OCI-LY1 (cell line): Measurements from ENCODE around the gene SHISAL2A.

Experiments
- H2AFZ ChIP-seq: fragments of 200-600 bp; sonication (generic), shearing (Covaris generic); 2 replicates; pipeline ENCODE4 v1.6.0; 2014; ENCODE audit warnings: antibody characterized with exemption, mild to moderate bottlenecking, low read length
- H3F3A ChIP-seq: fragments of 200-600 bp; sonication (generic), shearing (Covaris generic); 2 replicates; pipeline ENCODE4 v1.6.0; 2014; ENCODE audit warnings: mild to moderate bottlenecking, antibody characterized with exemption, low read length, moderate library complexity; ENCODE audit not compliant: insufficient read depth
- H3K27ac ChIP-seq: fragments of 200-600 bp; sonication (generic); 2 replicates; pipeline ENCODE4 v1.5.1; 2014; ENCODE audit warnings: low read length, mixed run types, mild to moderate bottlenecking, low read depth; ENCODE audit not compliant: poor library complexity, severe bottlenecking
- H3K27me3 ChIP-seq: fragments of 200-600 bp; sonication (generic); 2 replicates; pipeline ENCODE4 v1.6.0; 2014; ENCODE audit warnings: antibody characterized with exemption, mild to moderate bottlenecking, low read length, moderate library complexity; ENCODE audit not compliant: insufficient read depth
- H3K36me3 ChIP-seq: fragments of 200-600 bp; sonication (generic); 2 replicates; pipeline ENCODE4 v1.6.1; 2014; ENCODE audit warnings: mild to moderate bottlenecking, antibody characterized with exemption, low read length, moderate library complexity, mixed read lengths; ENCODE audit not compliant: insufficient read depth
- H3K4me1 ChIP-seq: fragments of 200-600 bp; sonication (generic); 2 replicates; pipeline ENCODE4 v1.5.1; 2014; ENCODE audit warnings: mild to moderate bottlenecking, low read length, moderate library complexity; ENCODE audit not compliant: insufficient read depth, severe bottlenecking
- H3K4me2 ChIP-seq: fragments of 200-600 bp; sonication (generic), shearing (Covaris generic); 2 replicates; pipeline ENCODE4 v1.6.1; 2014; ENCODE audit warnings: low read length
- H3K4me3 ChIP-seq: fragments of 200-600 bp; sonication (generic); 2 replicates; pipeline ENCODE4 v1.5.1; 2014; ENCODE audit warnings: low read length, low read depth, mild to moderate bottlenecking, mixed read lengths; ENCODE audit not compliant: poor library complexity, severe bottlenecking
- H3K79me2 ChIP-seq: fragments of 200-600 bp; shearing (Covaris generic); 2 replicates; pipeline ENCODE4 v1.6.1; 2016; ENCODE audit warnings: mixed run types, low read length, mixed read lengths; ENCODE audit not compliant: insufficient read depth
- H3K9ac ChIP-seq: fragments of 200-600 bp; sonication (generic), shearing (Covaris generic); 2 replicates; pipeline ENCODE4 v1.6.1; 2014; ENCODE audit warnings: mild to moderate bottlenecking, low read length, mixed read lengths
- H3K9me2 ChIP-seq: fragments of 200-600 bp; sonication (generic), shearing (Covaris generic); 2 replicates; pipeline ENCODE4 v1.6.1; 2014; ENCODE audit warnings: low read depth, mild to moderate bottlenecking, low read length, mixed read lengths
- H3K9me3 ChIP-seq: fragments of 200-600 bp; shearing (Covaris generic); 2 replicates; pipeline ENCODE4 v1.6.1; 2014; ENCODE audit warnings: low read length, mixed read lengths
- H4K20me1 ChIP-seq: fragments of 200-600 bp; sonication (generic), shearing (Covaris generic); 2 replicates; pipeline ENCODE4 v1.6.0; 2016; ENCODE audit warnings: mild to moderate bottlenecking, low read length; ENCODE audit not compliant: insufficient read depth
- CTCF ChIP-seq: fragments of 200-600 bp; sonication (generic), shearing (Covaris generic); IDR thresholded peaks from 2 replicates; pipeline ENCODE4 v1.5.1; 2017; ENCODE audit warnings: mild to moderate bottlenecking, antibody characterized with exemption, low read length, moderate library complexity, mixed read lengths
- EZH2 ChIP-seq: fragments of 200-600 bp; sonication (generic), shearing (Covaris generic); IDR thresholded peaks from 2 replicates; pipeline ENCODE4 v1.8.0; 2017; ENCODE audit warnings: borderline replicate concordance, mixed run types, mild to moderate bottlenecking, antibody characterized with exemption, low read length, moderate library complexity, mixed read lengths

The SHISAL2A gene

DNA sequence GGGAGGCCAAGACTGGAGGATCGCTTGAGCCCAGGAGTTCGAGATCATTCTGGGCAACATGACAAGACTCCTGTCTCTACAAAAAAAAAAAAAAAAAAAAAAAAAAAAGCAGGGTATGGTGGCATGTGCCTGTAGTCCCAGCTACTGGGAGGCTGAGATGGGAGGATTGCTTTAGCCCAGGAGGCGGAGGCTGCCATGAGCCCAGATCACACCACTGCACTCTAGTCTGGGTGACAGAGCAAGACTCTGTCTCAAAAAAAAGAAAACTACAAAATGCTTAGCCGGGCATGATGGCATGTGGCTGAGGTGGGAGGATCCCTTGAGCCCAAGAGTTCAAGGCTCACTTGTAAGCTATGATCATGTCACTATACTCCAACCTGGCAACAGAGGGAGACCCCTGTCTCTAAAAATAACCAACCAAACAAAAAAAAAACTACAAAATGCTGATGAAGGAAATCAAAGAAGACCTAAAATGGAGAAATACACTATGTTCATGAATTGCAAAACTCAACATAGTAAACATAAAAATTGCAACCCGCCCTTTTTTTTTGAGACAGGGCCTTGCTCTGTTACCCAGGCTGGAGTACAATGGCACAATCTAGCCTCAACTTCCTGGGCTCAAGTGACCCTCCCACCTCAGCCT is 20.4 kb downstream of the SHISAL2A start:
- Histone ChIP-seq H3K4me1 (no peaks in the 10 kb centered on the region), H3K9me2 (no peaks in the 10 kb centered on the region), H3K4me3 (no peak overlapping the region), H4K20me1 (no peaks in the 10 kb centered on the region), H3K9ac (no peak overlapping the region), H3K79me2 (no peaks in the 10 kb centered on the region), H3K27me3 (no peaks in the 10 kb centered on the region), H3K9me3 (no peaks in the 10 kb centered on the region), H3K27ac (no peak overlapping the region), H3K36me3 (peaks cover 7% of the 10 kb centered on the region; the same call in 1 of the 2 replicates), H3K4me2 (no peak overlapping the region), H2AFZ (no peak overlapping the region), H3F3A (no peaks in the 10 kb centered on the region)
- TF ChIP-seq EZH2, result no peak
- no peak for TF ChIP-seq CTCF

- no peaks in the 10 kb centered on the region for H3K9me3 ChIP-seq
- H3K27ac ChIP-seq, result no peak overlapping the region
- no peak overlapping the region for H3K9ac ChIP-seq
- H3F3A ChIP-seq, result no peaks in the 10 kb centered on the region
- no peak overlapping the region for H3K4me2 ChIP-seq
- no peaks in the 10 kb centered on the region for H4K20me1 ChIP-seq
- H3K4me1 ChIP-seq, result peaks cover 5% of the 10 kb centered on the region
- no peak overlapping the region for H2AFZ ChIP-seq
- no peak overlapping the region for H3K4me3 ChIP-seq
- H3K27me3 ChIP-seq, result no peaks in the 10 kb centered on the region
- peaks cover 7% of the 10 kb centered on the region; the same call in 1 of the 2 replicates for H3K36me3 ChIP-seq
- TF ChIP-seq CTCF (no peak), EZH2 (no peak)
- H3K79me2 ChIP-seq, result no peaks in the 10 kb centered on the region
- no peaks in the 10 kb centered on the region for H3K9me2 ChIP-seq
Measured at GRCh38 chr1:52654063-52654462, 21.1 kb downstream of the SHISAL2A start.

DNA sequence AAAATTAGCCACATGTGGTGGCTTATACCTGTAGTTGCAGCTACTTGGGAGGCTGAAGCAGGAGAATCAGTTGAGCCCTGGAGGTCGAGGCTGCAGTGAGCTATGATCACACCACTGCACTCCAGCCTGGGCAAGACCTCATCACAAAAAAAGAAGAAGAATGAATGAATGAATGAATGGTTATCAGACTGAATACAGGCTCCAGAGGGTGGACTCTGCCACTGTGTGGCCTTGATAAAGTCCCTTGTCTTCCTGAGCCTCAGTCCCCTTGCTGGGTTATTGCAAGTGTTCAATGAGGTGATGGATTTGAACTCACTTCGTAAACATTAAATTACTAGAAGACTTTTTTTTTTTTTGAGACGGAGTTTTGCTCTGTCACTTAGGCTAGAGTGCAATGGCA is 24.7 kb downstream of the SHISAL2A start:
- no peaks in the 10 kb centered on the region for H3K9me2 ChIP-seq
- H3K4me1 ChIP-seq, result peaks cover 16% of the 10 kb centered on the region
- no peak overlapping the region for H3K4me3 ChIP-seq
- no peak overlapping the region for H3K27ac ChIP-seq
- H3K36me3 ChIP-seq, result peaks cover 14% of the 10 kb centered on the region; the same call in 1 of the 2 replicates
- no peaks in the 10 kb centered on the region for H3K79me2 ChIP-seq
- no peak overlapping the region for H3K9ac ChIP-seq
- no peaks in the 10 kb centered on the region for H3F3A ChIP-seq
- no peaks in the 10 kb centered on the region for H3K27me3 ChIP-seq
- H2AFZ ChIP-seq, result no peak overlapping the region
- no peaks in the 10 kb centered on the region for H3K9me3 ChIP-seq
- H4K20me1 ChIP-seq, result no peaks in the 10 kb centered on the region
- TF ChIP-seq EZH2 (no peak), CTCF (no peak)
- H3K4me2 ChIP-seq, result no peak overlapping the region
